Dendritic cell treated with granulocyte-macrophage colony-stimulating factor and Interleukin-4, amounts not matched to agents 40 ng/mL and 50 ng/mL, for 4 days (primary cell): Measurements from ENCODE around the gene PCDH15.
"Not testable (repeated sequence)": the region's sequence is repeated elsewhere in the genome, so short reads cannot be mapped to it uniquely, and the experiment has no call there.

ENCODE experiments used
- H3K27ac Mint-ChIP-seq: one replicate; pipeline ENCODE4 v1.8.0; 2022; ENCODE audit warnings: mild to moderate bottlenecking, mixed read lengths
- H3K27me3 Mint-ChIP-seq: one replicate; pipeline ENCODE4 v1.8.0; 2022; ENCODE audit warnings: mild to moderate bottlenecking, mixed read lengths
- H3K36me3 Mint-ChIP-seq: one replicate; pipeline ENCODE4 v1.8.0; 2022; ENCODE audit warnings: low read depth, mixed read lengths
- H3K4me1 Mint-ChIP-seq: one replicate; pipeline ENCODE4 v1.8.0; 2022; ENCODE audit warnings: low read depth, mixed read lengths
- H3K4me3 Mint-ChIP-seq: one replicate; pipeline ENCODE4 v1.8.0; 2022; ENCODE audit warnings: mild to moderate bottlenecking, moderate library complexity, mixed read lengths
- H3K9me3 Mint-ChIP-seq: one replicate; pipeline ENCODE4 v1.8.0; 2022; ENCODE audit warnings: mixed read lengths
- intact Hi-C: fragments of 100-400 bp; cut with micrococcal nuclease; formaldehyde crosslinking; loops from one replicate; pipeline ENCODE4 v1.15.0; 2022

Gene PCDH15

GRCh38 chr10:53980210-53980609 lies 820.8 kb downstream of the PCDH15 start:
- Mint-ChIP-seq H3K4me3 (no peak overlapping the region), H3K9me3 (peaks cover 29% of the 10 kb centered on the region), H3K27me3 (no peaks in the 10 kb centered on the region), H3K4me1 (no peaks in the 10 kb centered on the region), H3K27ac (no peak overlapping the region), H3K36me3 (no peaks in the 10 kb centered on the region)
- intact Hi-C loops, result no loop called here

GRCh38 chr10:53978301-53978700 lies 822.7 kb downstream of the PCDH15 start:
- intact Hi-C loops, result no loop called here
- no peaks in the 10 kb centered on the region for H3K36me3 Mint-ChIP-seq
- peaks cover 27% of the 10 kb centered on the region for H3K9me3 Mint-ChIP-seq
- H3K4me1 Mint-ChIP-seq, result no peaks in the 10 kb centered on the region
- H3K27ac Mint-ChIP-seq, result no peak overlapping the region
- no peaks in the 10 kb centered on the region for H3K27me3 Mint-ChIP-seq
- H3K4me3 Mint-ChIP-seq, result no peak overlapping the region

- Mint-ChIP-seq H3K36me3 (no peaks in the 10 kb centered on the region), H3K9me3 (peaks cover 27% of the 10 kb centered on the region), H3K27ac (no peak overlapping the region), H3K4me3 (no peak overlapping the region), H3K27me3 (no peaks in the 10 kb centered on the region), H3K4me1 (no peaks in the 10 kb centered on the region)
- intact Hi-C loops, result no loop called here
These were observed 823.8 kb downstream of the PCDH15 start for GRCh38 chr10:53977267-53977666.

- H3K27ac Mint-ChIP-seq, result no peak overlapping the region
These were observed 843.6 kb downstream of the PCDH15 start for GRCh38 chr10:53957401-53957800.

GRCh38 chr10:53955091-53955490 lies 845.9 kb downstream of the PCDH15 start:
- intact Hi-C loops, result no loop called here
- H3K4me3 Mint-ChIP-seq, result no peak overlapping the region
- no peaks in the 10 kb centered on the region for H3K36me3 Mint-ChIP-seq
- no peaks in the 10 kb centered on the region for H3K4me1 Mint-ChIP-seq
- H3K27me3 Mint-ChIP-seq, result no peaks in the 10 kb centered on the region
- H3K9me3 Mint-ChIP-seq, result peaks cover 11% of the 10 kb centered on the region
- no peak overlapping the region for H3K27ac Mint-ChIP-seq

More at GRCh38 chr10:53957401-53957800, 843.6 kb downstream of the PCDH15 start:
- H3K36me3 Mint-ChIP-seq, result no peaks in the 10 kb centered on the region
- intact Hi-C loops, result no loop called here
- no peak overlapping the region for H3K4me3 Mint-ChIP-seq
- no peaks in the 10 kb centered on the region for H3K27me3 Mint-ChIP-seq
- no peaks in the 10 kb centered on the region for H3K4me1 Mint-ChIP-seq
- H3K9me3 Mint-ChIP-seq, result no peaks in the 10 kb centered on the region

GRCh38 chr10:53952698-53953630 lies 848.1 kb downstream of the PCDH15 start:
- no peaks in the 10 kb centered on the region for H3K4me1 Mint-ChIP-seq
- no peak overlapping the region for H3K27ac Mint-ChIP-seq
- H3K27me3 Mint-ChIP-seq, result no peaks in the 10 kb centered on the region
- H3K36me3 Mint-ChIP-seq, result no peaks in the 10 kb centered on the region
- peaks cover 11% of the 10 kb centered on the region for H3K9me3 Mint-ChIP-seq
- intact Hi-C loops, result no loop called here
- no peak overlapping the region for H3K4me3 Mint-ChIP-seq

- Mint-ChIP-seq H3K27me3 (no peaks in the 10 kb centered on the region), H3K27ac (no peak overlapping the region), H3K36me3 (no peaks in the 10 kb centered on the region), H3K4me3 (no peak overlapping the region), H3K9me3 (no peaks in the 10 kb centered on the region), H3K4me1 (no peaks in the 10 kb centered on the region)
- intact Hi-C loops, result no loop called here
These were observed 861.4 kb downstream of the PCDH15 start for GRCh38 chr10:53939654-53940053.

GRCh38 chr10:53930648-53931047 lies 870.4 kb downstream of the PCDH15 start:
- Mint-ChIP-seq H3K4me3 (no peak overlapping the region), H3K4me1 (no peaks in the 10 kb centered on the region), H3K27ac (no peak overlapping the region), H3K36me3 (no peaks in the 10 kb centered on the region), H3K27me3 (no peaks in the 10 kb centered on the region), H3K9me3 (peaks cover 2% of the 10 kb centered on the region)
- intact Hi-C loops, result no loop called here

DNA sequence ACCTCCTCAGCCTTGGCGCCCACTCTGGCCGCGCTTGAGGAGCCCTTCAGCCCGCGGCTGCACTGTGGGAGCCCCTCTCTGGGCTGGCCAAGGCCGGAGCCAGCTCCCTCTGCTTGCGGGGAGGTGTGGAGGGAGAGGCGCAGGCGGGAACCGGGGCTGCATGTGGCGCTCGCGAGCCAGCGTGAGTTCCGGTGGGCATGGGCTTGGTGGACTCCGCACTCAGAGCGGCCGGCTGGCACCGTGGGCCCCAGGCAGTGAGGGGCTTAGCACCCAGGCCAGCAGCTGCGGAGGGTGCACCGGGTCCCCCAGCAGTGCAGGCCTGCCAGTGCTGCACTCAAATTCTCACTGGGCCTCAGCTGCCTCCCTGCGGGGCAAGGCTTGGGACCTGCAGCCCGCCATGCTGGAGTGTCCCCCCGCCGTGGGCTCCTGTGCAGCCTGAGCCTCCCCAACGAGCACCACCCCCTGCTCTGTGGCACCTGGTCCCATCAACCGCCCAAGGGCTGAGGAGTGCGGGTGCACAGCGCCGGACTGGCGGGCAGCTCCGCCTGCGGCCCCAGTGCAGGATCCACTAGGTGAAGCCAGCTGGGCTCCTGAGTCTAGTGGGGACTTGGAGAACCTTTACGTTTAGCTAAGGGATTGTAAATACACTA lies 876.9 kb downstream of the PCDH15 start:
- H3K27ac Mint-ChIP-seq, H3K27me3 Mint-ChIP-seq, H3K4me3 Mint-ChIP-seq, H3K36me3 Mint-ChIP-seq, intact Hi-C loops, H3K4me1 Mint-ChIP-seq: not testable (repeated sequence)
- H3K9me3 Mint-ChIP-seq, result peaks cover 22% of the 10 kb centered on the region

- no peak overlapping the region for H3K4me3 Mint-ChIP-seq
- H3K27me3 Mint-ChIP-seq, result no peaks in the 10 kb centered on the region
- no peaks in the 10 kb centered on the region for H3K36me3 Mint-ChIP-seq
- H3K9me3 Mint-ChIP-seq, result peaks cover 5% of the 10 kb centered on the region
- intact Hi-C loops, result no loop called here
- no peaks in the 10 kb centered on the region for H3K4me1 Mint-ChIP-seq
- no peak overlapping the region for H3K27ac Mint-ChIP-seq
These were observed 882.3 kb downstream of the PCDH15 start for GRCh38 chr10:53918755-53919154.

DNA sequence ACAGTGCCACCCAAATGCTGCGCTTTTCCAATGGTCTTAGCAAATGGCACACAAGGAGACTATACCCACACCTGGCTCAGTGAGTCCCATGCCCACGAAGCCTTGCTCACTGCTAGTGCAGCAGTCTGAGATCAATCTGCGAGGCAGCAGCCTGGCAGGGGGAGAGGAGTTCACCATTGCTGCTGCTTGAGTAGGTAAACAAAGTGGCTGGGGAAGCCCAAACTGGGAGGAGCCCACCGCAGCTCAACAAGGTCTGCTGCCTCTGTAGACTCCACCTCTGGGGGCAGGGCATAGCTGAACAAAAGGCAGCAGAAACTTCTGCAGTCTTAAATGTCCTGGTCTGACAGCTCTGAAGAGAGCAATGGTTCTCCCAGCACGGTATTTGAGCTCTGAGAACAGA lies 891.2 kb downstream of the PCDH15 start:
- Mint-ChIP-seq H3K4me1 (no peaks in the 10 kb centered on the region), H3K4me3 (no peak overlapping the region), H3K27ac (no peak overlapping the region), H3K9me3 (peaks cover 21% of the 10 kb centered on the region), H3K27me3 (no peaks in the 10 kb centered on the region), H3K36me3 (no peaks in the 10 kb centered on the region)
- intact Hi-C loops, result no loop called here

DNA sequence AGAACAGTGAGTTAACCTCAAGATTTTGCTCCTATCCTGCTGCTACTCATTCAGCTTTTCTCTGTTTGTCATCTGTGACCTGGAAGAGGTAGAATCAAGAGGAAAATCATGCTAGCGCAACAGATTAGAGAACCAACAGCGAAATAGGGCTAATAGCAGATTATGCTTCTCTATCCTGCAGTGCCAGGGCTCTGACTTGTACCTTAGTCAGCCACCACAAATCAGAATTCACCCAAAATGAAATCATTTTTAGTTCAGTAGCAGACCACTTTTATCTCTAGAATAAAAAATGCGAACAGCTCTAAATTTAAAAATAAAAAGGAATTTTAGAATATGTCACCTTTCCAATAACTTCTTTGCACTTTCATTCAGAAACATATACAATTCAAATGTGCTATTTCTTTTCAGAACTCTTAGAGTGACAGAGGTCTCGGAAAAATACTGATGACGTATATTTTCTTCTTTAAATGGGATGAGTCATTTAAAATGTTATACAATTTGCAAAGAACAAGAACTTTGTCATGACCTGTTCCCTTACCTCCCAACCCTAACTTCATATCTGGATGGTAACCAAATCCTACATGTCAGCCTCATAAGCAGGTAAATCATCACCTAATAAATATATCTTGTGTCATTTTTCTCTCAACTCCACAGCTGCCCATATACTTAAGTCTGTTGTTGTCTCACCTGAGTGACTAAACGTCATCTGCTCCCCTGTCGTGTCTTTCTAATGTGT lies 896.4 kb downstream of the PCDH15 start:
- H3K36me3 Mint-ChIP-seq, result no peaks in the 10 kb centered on the region
- H3K27me3 Mint-ChIP-seq, result no peaks in the 10 kb centered on the region
- H3K27ac Mint-ChIP-seq, result no peak overlapping the region
- intact Hi-C loops, result no loop called here
- no peaks in the 10 kb centered on the region for H3K4me1 Mint-ChIP-seq
- peaks cover 9% of the 10 kb centered on the region for H3K9me3 Mint-ChIP-seq
- H3K4me3 Mint-ChIP-seq, result no peak overlapping the region

DNA sequence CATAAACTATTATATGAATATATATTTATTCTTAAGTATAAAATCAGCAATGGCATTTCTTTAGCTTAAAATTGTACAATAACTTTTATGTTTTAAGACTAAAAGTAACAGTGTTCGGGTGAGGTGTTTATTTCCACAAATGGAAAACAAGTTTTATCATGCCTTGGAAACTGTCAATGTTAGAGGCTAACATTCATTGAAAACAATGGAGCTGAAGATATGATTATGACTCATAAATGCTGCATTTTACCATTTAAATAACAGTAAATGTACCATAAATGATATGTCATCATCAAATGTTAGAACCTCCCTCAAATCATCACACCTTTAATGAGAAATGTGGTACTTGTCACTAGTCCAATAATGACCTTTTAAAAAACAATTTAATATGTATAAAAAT lies 897.3 kb downstream of the PCDH15 start:
- Mint-ChIP-seq H3K4me3 (no peak overlapping the region), H3K36me3 (no peaks in the 10 kb centered on the region), H3K27me3 (no peaks in the 10 kb centered on the region), H3K27ac (no peak overlapping the region), H3K4me1 (no peaks in the 10 kb centered on the region), H3K9me3 (peaks cover 8% of the 10 kb centered on the region)
- intact Hi-C loops, result no loop called here
